Measurements from ENCODE around the gene SPEM2.
"Not testable (repeated sequence)": the region's sequence is repeated elsewhere in the genome, so short reads cannot be mapped to it uniquely, and the experiment has no call there.

SPEM2 gene

DNA sequence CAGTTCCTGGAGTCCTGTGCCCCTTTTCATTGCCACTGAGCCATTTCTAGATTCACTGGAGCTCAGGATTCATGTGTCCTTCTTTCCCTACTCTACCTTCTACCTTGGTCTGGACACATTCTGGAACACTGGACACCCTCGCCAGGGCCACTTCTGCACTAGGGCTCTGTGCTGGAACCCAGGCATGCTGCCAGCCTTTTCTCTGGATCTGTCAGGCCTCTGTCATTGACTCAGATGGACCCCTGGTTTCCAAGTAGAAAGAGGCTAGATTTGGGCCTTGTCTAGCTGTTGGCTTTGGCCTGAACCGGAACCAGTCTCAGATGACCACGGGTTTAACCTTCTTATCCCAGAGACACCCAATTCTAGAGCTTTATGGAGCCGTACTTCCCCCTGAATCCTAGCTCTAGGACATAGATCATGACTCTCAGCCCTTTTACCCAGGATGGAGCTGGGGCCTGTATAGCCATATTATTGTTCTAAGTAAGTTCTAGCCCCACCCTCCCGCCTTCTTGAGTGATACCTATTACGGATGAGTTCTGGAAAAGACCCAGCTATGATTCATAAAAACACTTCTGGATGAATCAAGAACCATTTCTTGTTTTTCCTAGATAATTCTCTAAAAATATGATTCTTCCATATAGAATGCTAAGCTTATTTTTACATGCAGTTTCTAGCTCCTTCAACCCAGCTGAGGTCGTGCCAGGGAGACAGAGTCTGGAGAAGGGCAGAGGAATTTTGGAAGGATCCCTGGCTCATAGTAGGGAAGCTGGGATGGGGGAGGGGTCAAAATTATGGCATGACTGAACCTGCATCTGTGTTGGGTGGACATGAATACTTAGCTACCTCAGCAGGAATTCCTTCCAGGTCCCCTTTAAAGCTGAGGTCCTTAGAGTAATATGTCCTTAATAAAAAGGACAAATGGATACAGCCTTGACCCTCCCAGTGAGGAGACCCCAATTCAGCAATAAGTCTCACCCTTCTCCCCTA is 18.4 kb downstream of the SPEM2 start:
- DNase-seq: no peak

DNA sequence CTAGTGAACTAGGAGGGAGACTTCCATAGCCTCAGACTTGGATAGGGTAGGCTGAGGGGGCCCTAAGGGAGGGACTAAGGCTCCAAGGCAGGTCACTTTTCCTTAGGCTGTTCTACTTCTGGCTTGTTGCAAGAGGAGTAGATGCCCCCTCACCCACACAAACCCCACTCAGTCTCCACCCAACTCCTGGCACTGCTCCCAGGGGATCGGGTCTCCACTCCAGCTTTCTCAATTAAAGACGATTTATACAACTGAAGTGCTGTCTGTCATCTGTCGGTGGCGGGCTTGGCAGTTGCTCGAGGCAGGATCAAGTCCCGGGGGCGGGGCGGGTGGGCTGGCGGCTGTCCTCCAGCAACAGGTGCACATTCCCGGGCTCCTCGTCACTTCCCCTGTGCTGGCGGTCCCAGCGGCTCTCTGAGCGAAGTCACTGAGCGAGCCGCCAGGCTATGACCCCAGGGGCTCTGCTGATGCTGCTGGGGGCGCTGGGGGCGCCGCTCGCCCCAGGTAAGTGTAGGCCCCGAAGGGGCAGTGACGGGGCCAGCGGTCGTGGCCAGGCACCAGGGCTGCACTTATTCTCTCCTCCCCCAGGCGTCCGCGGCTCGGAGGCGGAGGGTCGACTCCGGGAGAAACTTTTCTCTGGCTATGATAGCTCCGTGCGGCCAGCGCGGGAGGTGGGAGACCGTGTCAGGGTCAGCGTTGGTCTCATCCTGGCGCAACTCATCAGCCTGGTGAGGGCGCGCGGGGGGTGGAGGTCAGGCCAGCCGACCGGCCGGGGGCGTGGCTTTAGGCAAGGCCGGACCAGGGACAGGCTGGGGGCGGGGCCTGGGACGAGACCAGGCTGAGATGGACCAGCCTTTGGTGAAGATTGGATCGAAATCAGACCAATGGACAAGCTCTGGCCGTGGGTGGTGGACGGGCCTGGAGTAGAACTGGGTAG is 19.5 kb downstream of the SPEM2 start, which contains the start of gene CHRNB1:
TSS of gene CHRNB1 (plus strand) at position 380 of the 937 bp plus-strand sequence. CDS start at position 447, 67 bp downstream.
- DNase-seq: no peak

DNA sequence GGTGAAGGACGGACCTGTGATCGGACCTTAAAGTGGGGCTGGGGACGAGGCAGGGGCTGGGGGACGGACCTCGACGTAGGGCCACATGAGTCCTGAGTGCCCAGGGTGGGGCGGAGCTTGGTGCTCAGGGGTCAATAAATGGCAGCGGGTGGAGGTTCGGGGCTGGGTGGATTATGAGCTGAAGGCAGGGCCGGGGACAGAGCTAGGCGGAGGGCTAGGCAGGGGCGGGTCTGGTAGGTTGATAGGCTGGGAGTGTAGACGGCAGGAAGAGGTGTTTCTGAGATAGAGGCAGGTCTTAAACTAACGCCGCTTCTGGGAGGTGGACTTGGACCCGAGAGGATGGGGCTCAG is 20.2 kb downstream of the SPEM2 start:
- DNase-seq: peak; percentile 36

- DNase-seq: no peak
Measured at GRCh38 chr17:7448461-7448860, 23.0 kb downstream of the SPEM2 start.

- DNase-seq: no peak
Measured at GRCh38 chr17:7459961-7460545, 34.6 kb downstream of the SPEM2 start.

DNA sequence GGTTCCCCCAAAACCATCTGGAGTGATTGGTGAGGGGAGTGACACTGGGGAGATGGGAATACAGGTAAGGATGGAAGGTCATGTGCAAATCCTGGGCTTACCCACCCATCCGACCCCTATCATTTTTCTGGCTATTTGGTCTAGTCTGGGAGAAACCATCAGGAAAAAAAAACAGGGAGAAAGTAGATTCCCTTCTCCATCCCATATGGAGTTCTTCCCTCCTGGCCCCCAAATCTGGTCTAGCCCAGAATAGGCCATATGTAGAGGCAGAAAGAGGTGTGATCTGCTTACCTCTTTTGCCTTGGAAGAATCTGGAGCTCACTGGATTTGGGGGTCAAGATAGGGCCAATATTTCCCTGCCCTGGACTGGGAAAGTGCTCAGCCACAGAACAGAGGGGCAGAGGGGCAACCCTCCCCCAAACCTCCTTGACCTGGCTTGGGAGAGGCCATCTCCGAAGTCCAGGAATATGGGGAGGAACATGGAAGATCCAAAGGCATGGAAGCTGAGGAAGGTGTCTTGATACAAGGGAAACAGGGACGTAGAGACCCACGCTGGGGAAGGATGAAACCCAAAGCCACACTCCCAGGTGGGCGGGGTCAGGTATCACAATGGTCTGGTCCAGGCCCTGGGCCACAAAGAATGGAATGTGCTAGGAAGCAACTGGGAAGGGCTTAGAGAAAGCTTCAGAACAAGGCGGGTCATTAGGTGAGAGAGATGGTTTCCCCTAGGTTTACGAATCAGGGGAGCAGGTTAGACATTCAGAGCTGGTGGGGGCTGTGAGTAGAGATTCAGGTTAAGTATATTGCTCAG is 35.6 kb downstream of the SPEM2 start:
- DNase-seq: no peak

DNA sequence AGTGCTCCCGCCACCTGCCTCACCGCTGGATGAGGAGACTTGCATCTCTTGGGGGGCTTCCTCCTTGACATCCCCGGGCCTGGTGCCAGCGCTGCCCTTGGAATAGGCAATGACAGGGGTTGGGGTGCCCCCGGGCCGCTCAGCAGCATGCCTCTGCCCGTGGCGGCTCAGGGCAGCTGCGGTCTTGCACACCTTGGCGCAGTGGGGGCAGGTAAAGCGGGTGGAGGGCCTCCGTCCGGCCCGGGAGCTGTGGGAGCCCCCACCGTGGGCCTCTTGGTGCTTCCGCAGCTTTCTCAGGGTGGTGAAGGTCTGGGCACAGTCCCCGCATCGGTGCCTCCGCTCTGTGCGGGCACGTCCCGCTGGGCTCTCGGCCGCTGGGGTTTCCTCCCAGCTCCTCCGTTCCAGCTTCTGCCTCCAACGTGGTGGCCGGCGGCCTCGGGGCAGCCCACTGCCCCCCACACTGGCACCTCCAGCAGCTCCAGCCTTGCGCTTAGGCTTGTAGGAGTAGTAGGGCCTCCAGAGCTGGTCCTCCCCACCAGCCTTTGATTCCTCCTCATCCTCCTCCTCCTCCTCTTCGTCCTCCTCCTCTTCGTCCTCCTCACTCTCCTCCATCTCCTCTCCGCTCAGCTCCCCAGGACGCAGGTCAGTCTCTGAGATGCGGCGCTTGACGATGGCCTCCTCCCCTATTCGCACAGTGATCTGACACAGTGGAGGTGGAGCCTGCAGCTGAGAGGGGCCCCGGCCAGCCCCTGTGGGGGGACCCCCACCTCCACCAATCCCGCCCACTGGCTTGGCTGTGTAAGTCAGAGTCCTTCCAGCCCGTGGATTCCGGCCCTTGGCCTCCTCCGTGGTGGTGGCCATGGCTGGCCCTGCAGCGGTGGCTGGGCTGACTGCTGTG is 37.3 kb downstream of the SPEM2 start:
- DNase-seq: no peak

DNA sequence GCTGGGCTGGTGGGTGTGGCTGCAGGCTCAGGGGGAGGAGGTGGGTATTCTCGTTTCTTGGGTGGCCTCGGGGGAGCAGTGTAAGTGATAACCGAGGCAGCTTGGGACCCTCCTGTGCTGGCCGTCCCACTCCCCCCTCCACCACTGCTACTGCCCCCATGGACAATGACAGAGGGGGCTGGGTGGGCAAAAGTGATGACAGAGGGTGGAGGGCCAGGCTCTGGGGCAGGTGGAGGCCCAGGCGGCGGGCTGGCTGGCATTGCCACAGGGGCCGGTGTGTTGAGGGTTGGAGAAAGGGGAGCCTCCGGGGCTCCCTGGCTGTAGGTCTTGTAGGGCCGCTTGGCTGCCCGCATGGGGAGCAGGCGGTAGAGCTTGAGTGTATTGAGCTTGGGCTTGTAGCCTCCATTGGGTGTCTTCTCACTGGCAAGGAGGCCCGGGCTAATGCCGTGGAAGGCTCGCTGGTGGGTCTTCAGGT is 38.0 kb downstream of the SPEM2 start:
- no peak for DNase-seq

GRCh38 chr17:7464081-7464480 is 38.7 kb downstream of the SPEM2 start:
- DNase-seq: no peak

GRCh38 chr17:7465597-7466275 is 40.3 kb downstream of the SPEM2 start:
- no peak for DNase-seq

DNA sequence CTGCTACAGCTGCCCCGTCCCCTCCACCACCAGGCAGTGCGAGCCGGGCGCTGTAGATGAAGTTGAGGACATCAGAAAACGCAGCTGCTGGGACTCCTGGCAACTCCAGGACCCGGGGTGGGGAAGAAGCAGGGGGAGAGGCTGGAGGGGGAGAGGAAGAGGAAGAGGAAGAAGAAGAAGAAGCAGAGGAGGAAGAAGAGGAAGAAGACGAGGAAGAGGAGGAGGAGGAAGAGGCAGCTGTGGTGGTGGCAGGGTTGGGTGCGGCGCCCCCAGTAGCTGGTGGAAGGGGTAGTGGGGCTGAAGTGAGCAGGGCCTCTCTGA is 40.9 kb downstream of the SPEM2 start:
- DNase-seq: no peak

DNA sequence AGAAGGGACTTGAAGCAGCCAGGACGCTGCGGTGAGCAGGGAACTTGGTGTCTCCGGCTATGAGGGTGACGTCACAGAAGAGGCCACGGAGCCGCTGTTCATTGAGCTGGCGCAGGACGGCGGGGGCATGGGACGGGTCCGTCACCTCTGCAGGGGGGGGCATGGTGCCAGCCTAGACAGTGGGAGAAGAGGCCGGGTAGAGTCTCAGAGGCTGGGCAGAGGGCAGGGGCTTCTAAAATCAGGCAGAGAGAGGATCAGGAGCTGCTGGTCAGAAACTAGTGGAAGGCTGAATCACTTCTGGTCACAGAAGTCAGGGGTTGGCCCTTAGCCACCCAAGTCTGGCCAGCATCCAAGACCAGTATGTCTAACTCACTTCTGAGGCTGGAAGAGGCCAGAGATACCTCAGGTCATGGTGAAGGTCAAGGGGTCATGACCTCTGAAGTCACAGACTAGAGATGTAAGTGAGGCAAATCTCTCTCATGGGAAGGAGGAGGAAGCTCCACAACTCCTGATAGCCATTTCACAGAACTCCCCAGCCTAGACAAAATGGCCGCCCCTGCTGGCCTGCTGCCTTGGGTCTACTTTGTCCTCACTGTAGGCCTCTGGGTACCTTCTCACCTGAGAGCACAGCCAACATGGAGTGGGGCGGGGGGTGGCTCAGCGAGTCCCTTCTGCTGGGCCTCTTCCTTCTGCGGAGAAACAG is 41.4 kb downstream of the SPEM2 start:
- no peak for DNase-seq

DNA sequence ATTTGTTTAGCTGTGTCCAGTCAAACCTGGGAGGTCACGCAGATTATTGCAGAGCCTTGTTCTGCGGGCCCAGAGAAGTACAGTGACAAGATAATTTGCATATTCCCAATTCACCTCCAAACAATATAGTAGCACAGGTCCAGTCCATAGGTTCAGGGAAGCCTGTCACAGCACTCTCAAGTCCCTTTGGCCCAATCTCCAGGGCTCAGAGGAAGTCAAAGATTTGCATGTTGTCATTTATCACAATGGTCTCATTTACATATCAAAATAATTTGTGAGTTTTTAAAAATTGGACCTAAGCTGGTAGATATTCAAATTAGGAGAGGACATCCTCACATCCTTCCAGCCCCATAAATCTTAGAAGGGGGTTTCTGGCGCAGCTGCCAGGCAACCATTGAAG is 42.1 kb downstream of the SPEM2 start:
- DNase-seq: no peak

- DNase-seq: no peak
Measured at GRCh38 chr17:7468290-7468689, 42.9 kb downstream of the SPEM2 start.

DNA sequence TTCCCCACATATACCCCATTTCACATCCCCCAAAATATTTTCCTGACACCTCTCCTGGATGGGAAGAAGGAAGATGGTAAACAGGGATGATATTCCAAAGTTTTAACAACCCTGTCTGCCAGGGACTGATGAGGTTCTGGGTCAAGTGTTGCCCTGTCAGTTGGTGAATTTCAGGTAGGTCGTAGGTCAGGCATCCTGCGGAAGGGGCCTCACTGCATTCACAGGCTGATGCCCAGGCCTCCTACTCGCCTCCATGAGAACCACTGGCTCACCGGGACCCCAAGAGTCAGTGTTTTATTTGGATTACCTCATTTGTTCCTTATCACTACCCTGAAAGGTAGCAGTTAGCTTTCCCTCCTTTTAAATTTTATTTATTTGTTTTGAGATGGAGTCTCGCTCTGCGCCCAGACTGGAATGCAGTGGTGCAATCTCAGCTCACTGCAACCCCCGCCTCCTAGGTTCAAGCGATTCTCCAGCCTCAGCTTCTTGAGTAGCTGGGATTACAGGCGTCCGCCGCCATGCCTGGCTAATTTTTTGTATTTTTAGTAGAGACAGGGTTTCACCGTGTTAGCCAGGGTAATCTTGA is 43.5 kb downstream of the SPEM2 start:
- no peak for DNase-seq

DNA sequence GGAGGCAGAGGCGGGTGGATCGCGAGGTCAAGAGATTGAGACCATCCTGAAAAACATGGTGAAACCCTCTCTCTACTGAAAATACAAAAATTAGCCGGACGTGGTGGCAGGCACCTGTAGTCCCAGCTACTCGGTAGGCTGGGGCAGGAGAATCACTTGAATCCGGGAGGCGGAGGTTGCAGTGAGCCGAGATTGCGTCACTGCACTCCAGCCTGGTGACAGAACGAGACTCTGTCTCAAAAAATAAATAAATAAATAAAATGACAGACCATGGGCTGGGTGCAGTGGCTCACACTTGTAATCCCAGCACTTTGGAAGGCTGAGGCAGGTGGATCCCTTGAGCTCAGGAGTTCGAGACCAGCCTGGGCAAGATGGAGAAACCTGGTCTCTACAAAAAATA is 44.4 kb downstream of the SPEM2 start:
- not testable (repeated sequence) for DNase-seq

- not testable (repeated sequence) for DNase-seq
Measured at GRCh38 chr17:7470457-7470973, 45.1 kb downstream of the SPEM2 start.

DNA sequence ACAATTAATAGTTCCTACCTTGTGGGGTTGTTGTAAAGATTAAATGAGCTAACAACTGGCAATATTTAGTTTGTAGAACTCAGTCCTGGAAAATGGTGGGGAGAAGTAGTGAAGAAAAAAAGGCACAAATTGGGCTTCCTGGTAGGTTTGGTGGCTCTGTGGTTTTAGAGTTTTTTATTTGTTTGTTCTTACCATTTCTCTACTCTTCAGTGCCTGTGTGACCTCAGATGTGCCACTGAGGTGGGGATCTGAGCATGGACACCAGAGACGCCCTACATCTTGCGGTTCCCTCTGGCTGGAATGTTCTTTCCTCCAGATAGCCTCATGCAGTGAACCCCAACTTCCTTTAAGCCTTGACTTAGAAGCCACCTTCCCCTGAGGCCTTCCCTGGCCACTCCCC is 46.3 kb downstream of the SPEM2 start:
- DNase-seq: no peak

DNA sequence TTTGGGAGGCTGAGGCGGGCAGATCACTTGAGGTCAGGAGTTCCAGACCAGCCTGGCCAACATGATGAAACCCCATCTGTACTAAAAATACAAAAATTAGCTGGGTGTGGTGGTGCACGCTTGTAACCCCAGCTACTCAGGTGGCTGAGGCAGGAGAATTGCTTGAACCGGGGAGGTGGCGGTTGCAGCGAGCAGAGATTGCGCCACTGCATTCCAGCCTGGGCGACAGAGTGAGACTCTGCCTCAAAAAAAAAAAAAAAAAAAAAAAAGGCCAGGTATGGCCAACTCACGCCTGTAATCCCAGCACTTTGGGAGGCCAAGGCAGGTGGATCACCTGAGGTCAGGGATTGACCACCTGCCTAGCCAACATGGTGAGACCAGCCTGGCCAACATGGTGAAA is 49.4 kb downstream of the SPEM2 start:
- not testable (repeated sequence) for DNase-seq
